GM12891 (cell line): ENCODE results near the gene HES1.

Experiments used
- DNase-seq: peaks from one replicate; pipeline ENCODE4 v3.0.0; 2011; ENCODE audit warnings: low spot score; ENCODE audit not compliant: insufficient read length
- FAIRE-seq: peaks from 2 replicates; lab custom pipeline; 2011; peaks lifted over from hg19 to GRCh38; lab: Jason Lieb, UNC
- PAX5 ChIP-seq: IDR thresholded peaks from 2 replicates; pipeline ENCODE4 v1.6.1; 2011; ENCODE audit warnings: low read length, moderate library complexity, mild to moderate bottlenecking; ENCODE audit not compliant: insufficient read depth, severe bottlenecking
- POLR2A ChIP-seq: IDR thresholded peaks from 2 replicates; pipeline ENCODE4 v1.6.1; 2011; ENCODE audit warnings: low read depth, low read length, control low read depth
- POLR2AphosphoS5 ChIP-seq: IDR thresholded peaks from 2 replicates; pipeline ENCODE4 v1.6.1; 2011; ENCODE audit warnings: low read depth, low read length, control low read depth
- POU2F2 ChIP-seq: IDR thresholded peaks from 2 replicates; pipeline ENCODE4 v1.6.1; 2011; ENCODE audit warnings: low read depth, mild to moderate bottlenecking, control low read depth, low read length, moderate library complexity
- SPI1 ChIP-seq: IDR thresholded peaks from 2 replicates; pipeline ENCODE4 v1.6.1; 2011; ENCODE audit warnings: low read depth, low read length, control low read depth
- TAF1 ChIP-seq: IDR thresholded peaks from 2 replicates; pipeline ENCODE4 v1.6.1; 2011; ENCODE audit warnings: low read depth, low read length, control low read depth

The HES1 gene

DNA sequence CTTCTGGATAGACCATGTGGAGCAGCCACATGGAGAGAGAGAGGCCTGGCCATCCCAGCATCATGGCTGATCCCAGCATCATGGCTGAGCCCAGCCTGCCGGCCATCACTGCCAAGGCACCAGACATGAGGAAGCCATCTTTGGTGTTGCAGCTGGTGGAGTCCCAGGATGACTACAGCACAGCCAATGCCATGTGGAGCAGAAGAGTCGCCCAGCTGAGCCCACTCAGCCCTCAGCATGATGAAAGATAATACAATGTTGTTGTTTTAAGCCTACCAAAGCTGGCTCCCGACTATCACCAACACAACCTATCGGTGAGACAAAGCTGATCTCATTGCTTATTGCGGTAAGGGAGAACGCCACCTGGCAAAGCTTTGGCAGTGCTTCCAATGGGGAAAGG is 18.4 kb downstream of the HES1 start:
- TF ChIP-seq POU2F2 (no peak), PAX5 (no peak)
- FAIRE-seq (no peak), DNase-seq (no peak)

DNA sequence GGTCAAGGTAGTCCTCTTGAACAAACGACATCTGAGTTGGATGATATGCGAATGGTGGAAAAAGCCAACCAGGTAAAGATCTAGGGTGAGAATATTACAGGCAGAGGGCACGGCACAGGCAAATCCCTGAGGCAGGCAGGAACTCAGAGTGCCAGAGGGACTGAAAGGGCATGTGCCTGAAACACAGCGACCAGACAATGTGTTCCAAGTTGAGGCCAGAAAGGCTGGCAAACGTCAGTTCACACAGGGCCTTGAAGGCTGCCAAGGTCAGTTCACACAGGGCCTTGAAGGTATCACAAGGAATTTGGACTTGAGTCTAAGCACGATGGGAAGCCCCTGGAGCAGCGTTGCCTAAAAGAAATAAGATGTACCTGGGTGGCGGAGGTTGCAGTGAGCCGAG is 20.1 kb downstream of the HES1 start:
- TF ChIP-seq POLR2AphosphoS5 = no peak
- TF ChIP-seq POLR2A = no peak
- no peak for TF ChIP-seq POU2F2
- no peak for TF ChIP-seq SPI1
- no peak for TF ChIP-seq PAX5
- no peak for TF ChIP-seq TAF1
- DNase-seq (no peak), FAIRE-seq (no peak)

DNA sequence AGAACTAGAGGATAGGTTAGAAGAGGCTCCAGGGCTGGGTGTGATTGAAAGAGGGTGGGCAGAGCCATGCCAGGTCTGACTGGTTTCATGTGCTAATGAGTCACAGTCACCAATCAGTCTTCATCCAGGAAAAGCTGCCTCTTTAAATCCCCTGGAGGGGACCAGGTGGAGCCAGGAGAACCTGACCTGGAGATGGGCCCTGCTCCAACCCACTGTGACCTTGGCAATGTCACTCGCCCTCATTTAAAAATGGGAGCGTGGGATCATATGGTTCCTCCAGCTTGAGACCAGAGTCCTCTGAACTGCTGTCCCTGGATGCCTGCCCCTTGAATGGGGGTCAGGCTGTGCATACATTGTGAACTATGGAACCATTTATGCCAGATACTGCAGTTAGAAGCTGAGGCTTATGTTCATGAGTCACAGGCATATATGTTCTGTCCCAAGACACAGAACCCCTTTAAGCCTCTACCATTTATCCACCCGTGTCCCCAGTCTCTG is 23.0 kb downstream of the HES1 start:
- DNase-seq (no peak), FAIRE-seq (no peak)
- TF ChIP-seq SPI1 = no peak
- no peak for TF ChIP-seq PAX5
- TF ChIP-seq POLR2A = no peak
- no peak for TF ChIP-seq POU2F2
- TF ChIP-seq TAF1 = no peak
- TF ChIP-seq POLR2AphosphoS5 = no peak

DNA sequence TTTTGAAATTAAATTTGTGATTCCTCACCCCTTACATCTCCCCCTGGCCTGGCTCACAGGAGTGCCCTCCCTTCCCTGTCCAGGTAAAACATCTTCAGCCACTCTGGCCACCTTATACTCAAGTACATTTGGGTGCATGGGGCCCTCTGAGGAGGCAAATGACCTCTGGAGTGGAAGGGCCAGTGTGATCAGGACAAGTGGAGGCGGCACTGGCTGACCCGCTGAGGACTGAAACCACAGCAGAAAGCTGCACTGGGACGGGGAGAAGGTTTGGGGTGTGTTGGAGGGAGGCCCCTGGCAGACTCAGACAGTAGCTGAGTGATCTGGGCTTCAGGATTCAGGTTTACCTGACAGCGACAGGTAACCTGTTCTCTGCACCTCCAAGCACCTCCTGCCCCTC is 24.2 kb downstream of the HES1 start:
- TF ChIP-seq TAF1 = no peak
- TF ChIP-seq PAX5 = no peak
- TF ChIP-seq POLR2AphosphoS5 = no peak
- TF ChIP-seq POLR2A = no peak
- TF ChIP-seq POU2F2 = no peak
- TF ChIP-seq SPI1 = no peak
- FAIRE-seq = no peak
- no peak for DNase-seq

DNA sequence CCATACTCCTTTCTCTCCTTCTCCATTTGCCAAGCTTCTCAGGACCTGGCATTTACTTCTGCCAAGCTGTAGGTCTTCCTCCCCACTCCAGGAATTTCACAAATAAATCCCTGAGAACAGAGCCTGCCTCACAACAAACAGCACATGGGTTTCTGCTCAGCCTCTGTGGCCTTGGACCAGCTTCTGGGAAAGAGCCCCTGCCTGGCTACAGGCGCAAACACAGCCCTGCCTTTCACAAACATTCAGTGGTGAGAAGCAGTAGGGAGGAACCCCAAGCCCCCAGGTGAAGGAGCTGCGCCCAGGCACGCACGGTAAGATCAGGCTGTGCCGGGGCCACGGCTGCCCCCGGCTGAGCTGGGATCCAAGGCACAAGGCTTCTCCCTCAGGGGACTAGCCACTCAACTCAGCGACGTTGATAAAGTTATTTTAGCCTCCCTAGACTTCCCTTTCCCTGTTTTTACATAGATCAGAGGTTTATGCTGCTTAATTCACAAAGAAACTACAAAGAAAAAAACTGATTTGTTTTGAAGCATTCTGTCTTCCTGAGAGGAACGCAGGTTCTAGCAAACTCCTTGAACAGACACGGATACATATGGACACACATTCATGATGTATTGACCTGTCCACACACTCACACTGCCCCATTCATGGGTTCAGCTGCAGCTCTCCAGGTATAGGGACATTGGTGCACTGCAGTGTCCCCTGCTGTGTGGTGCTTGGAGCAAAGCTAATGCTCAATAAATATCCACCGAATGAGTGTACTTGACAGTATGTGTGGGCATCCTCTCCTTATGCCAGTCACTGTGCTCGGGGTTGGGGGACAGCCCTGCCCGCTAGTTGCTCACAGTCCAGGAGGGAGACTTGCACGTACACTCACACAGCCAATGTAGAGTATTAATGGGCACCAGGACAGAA is 25.4 kb downstream of the HES1 start:
- TF ChIP-seq PAX5 = no peak
- TF ChIP-seq POLR2A = no peak
- no peak for TF ChIP-seq SPI1
- no peak for TF ChIP-seq POU2F2
- TF ChIP-seq POLR2AphosphoS5 = no peak
- TF ChIP-seq TAF1 = no peak
- no peak for DNase-seq
- no peak for FAIRE-seq

DNA sequence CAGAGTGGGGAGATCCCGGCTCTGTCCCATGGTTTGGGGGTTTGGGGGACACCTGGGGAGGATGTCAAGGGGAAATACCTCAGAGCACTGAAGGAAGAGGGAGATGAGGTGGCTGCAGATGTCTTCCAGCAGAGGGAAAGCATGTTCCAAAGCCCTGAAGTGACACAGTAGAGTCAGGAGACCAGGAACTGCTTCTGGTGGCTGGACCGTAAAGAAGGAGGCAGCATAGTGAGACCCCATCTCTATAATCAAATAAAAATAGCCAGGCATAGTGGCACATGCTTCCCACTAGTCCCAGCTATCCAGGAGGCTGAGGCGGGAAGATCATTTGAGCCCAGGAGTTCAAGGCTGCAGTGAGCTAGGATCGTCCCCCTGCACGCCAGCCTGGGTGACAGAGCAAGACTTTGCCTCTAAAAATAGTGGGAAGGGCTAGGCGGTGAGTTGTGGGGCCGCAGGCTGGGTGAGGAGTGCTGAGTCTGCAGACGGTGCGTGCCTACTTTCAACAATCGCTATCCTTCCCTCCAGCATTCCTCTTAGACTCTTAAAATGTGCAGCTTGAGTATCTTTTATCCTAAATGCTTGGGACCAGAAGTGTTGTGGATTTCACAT is 26.2 kb downstream of the HES1 start:
- TF ChIP-seq POLR2AphosphoS5 (no peak), POLR2A (no peak), SPI1 (no peak), PAX5 (no peak), POU2F2 (no peak), TAF1 (no peak)
- DNase-seq = no peak
- FAIRE-seq = no peak

DNA sequence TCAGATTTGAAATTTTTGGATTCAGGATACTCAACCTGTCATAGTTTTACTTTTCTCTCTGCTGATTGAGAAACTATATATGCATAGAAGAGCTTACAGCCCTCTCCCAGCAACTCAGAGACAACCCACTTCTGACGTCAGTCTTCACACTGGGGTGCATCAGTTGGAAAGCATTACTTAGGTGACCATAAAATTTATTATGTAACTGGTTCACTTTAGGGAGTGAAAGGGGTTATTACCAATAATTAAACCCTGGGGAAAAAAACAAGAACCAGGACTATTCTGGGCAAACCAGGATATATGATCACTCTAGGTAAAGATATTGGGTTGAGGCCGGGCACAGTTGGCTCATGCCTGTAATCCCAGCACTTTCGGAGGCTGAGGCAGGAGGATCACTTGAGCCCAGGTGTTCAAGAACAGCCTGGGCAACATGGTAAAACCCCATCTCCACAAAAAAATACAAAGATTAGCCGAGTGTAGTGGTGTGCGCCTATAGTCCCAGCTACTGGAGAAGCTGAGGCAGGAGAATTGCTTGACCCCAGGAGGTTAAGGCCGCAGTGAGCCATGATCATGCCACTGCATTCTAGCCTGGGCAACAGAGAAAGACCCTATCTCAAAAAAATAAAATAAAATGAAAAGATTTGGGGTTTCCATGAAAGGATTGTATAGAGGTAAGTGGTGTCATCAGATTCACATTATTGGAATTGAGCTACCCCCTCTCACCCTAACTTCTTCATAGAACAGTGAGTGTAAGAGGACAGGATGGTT is 27.1 kb downstream of the HES1 start:
- no peak for FAIRE-seq
- TF ChIP-seq POLR2A = no peak
- TF ChIP-seq PAX5 = no peak
- TF ChIP-seq TAF1 = no peak
- TF ChIP-seq POU2F2 = no peak
- no peak for TF ChIP-seq SPI1
- TF ChIP-seq POLR2AphosphoS5 = no peak
- no peak for DNase-seq

DNA sequence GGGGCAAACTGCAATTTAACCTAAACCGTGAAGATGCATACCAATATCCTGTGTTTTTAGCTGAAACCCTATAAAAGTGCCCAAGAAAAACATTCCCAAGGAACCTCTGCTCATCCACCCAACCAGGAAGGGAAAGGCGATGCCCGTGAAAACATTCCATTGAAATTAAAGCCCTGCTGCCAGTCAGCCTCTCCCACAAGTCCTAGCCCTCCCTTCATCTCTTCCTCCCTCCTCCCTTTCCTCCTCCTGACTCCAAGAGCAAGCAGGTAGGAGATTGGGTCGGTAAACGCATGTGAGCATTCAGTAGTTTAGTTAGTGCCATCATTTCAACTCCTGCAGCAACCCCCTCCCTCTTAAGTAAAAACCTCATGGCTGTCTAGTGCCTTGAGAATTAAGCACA is 27.7 kb downstream of the HES1 start:
- no peak for TF ChIP-seq PAX5
- no peak for DNase-seq
- no peak for FAIRE-seq

DNA sequence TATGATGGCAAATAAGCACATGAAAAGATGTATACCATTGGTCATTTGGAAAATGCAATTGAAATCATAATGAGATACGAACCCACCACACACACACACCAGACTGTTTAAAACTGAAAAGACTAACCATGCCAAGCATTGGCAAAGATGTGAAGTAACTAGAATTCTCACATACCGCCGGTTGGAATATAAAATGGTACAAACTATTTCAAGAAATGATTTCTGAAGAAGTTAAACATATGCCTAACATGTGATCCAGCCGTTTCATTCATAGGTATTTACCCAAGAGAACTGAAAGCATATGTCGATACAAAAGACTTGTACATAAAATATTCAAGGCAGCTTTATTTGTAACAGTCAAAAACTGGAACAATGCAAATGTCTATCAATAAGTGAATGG is 28.9 kb downstream of the HES1 start:
- no peak for DNase-seq
- FAIRE-seq = no peak
- TF ChIP-seq PAX5 = no peak
- no peak for TF ChIP-seq POLR2AphosphoS5
- no peak for TF ChIP-seq POU2F2
- TF ChIP-seq TAF1 = no peak
- TF ChIP-seq POLR2A = no peak
- TF ChIP-seq SPI1 = no peak

DNA sequence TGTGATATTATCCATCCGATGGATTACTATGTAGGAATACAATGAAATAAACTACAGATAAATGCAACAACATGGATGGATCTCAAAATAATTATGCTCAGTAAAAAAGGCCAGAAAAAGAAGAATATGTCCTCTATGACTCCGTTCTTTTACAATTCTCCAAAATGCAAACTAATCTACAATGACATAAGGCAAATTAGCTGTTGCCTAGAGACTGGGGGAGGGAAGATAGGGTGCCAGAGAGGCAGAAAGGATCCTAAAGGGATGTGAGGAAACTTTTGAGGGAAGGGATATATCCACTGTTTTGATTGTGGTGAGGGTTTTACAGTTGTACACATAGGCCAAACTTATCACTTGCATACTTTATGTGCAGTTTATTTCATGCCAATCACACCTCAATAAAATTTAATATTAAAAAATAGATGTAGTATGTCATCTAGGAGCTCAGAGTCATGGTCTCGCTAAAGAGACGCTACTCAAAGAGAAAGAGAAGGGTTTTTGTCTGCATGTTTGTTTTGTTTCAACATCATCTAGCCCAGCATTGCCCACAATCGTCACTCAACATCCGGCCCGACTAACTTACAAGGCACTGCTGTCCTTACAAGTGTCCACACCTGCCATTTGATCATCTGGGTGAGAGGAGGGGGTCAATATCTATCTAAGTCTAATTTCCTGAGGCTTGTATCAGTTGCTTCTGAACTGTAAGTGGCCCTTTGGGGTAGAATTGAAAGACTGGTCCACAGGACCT is 29.5 kb downstream of the HES1 start:
- DNase-seq (no peak), FAIRE-seq (no peak)
- TF ChIP-seq SPI1 = no peak
- TF ChIP-seq TAF1 = no peak
- no peak for TF ChIP-seq POLR2A
- TF ChIP-seq POU2F2 = no peak
- no peak for TF ChIP-seq PAX5
- TF ChIP-seq POLR2AphosphoS5 = no peak
